Lower leg skin (tissue), 4 donors: ENCODE data around the gene KPNA3. TPM values are rescaled to one million over a fixed set of nuclear protein-coding genes. Genes with fewer than 3 reads are reported as not detected.

Experiments used
- DNase-seq, 2 donors: peaks; one replicate each; pipeline ENCODE4 v3.0.0-alpha.2; 2019; ENCODE audit warnings: low spot score in 2 of 2
- H3K4me3 ChIP-seq: fragments of 200-600 bp; sonication (generic); 2 replicates; pipeline ENCODE4 v1.5.1; 2017; ENCODE audit warnings: mild to moderate bottlenecking, low read depth; ENCODE audit not compliant: poor library complexity, severe bottlenecking
- POLR2A ChIP-seq, 2 donors: fragments of 450-650 bp; IDR thresholded peaks; one replicate each; pipeline ENCODE4 v1.6.1; 2016 to 2017; ENCODE audit warnings: antibody characterized with exemption in 2 of 2, mild to moderate bottlenecking in 1 of 2, moderate library complexity in 1 of 2
- WGBS, 2 donors: methylation state at CpG; one replicate each; pipeline ENCODE4 v1.1.5; 2018; 5-methylcytosine and 5-hydroxymethylcytosine counted together
- intact Hi-C: fragments of 100-400 bp; cut with DNase I; formaldehyde crosslinking; loops from one replicate; pipeline ENCODE4 v1.15.0; 2023; ENCODE audit warnings: low total_unique reads
- total RNA-seq, 4 donors: library from RNA; depleted of rRNA; stranded (reverse); fragments of >200 nt; gene quantifications; one replicate each; pipeline ENCODE4 v1.1.0, GENCODE V29; 2016
- TF ChIP-seq, protein P1 (sequence below), 3 donors: fragments of 450-650 bp; IDR thresholded peaks; one replicate each; pipeline ENCODE4 v1.5.1; 2016; ENCODE audit warnings: antibody characterized with exemption in 3 of 3, mild to moderate bottlenecking in 3 of 3, moderate library complexity in 2 of 3

Gene KPNA3
- total RNA-seq, 4 donors from 2014 or later, result 17.7 to 25.0 (median 24.8) TPM

DNA sequence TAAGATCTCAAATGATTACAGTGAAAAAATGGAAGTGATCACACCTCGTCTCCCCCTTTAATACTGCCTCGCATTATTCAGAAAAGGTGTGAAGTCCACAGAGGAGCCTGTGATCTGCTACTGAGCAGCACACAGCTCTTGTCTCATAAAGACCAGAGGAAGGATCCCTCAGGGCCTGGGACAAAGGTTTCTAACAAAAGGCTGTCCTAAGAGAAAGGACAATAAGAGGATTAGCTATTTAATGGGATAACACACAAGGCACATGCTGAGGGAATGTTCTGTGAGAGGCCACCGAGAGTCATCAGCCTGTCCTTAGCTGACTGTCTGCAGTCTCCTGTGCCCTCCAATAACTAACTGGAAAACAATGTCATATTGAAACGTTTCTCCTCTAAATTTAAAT lies 127.9 kb downstream of the KPNA3 start:
- H3K4me3 ChIP-seq, result no peak overlapping the region
- DNase-seq, result no peak
- intact Hi-C loops, result loop anchor here (10.0 kb wide), 1 partner anchor 180 kb away; no protein-coding TSS in a partner anchor
- TF ChIP-seq POLR2A (IDR thresholded peaks at IDR 0.05), result no peak
- TF ChIP-seq, protein P1, sequence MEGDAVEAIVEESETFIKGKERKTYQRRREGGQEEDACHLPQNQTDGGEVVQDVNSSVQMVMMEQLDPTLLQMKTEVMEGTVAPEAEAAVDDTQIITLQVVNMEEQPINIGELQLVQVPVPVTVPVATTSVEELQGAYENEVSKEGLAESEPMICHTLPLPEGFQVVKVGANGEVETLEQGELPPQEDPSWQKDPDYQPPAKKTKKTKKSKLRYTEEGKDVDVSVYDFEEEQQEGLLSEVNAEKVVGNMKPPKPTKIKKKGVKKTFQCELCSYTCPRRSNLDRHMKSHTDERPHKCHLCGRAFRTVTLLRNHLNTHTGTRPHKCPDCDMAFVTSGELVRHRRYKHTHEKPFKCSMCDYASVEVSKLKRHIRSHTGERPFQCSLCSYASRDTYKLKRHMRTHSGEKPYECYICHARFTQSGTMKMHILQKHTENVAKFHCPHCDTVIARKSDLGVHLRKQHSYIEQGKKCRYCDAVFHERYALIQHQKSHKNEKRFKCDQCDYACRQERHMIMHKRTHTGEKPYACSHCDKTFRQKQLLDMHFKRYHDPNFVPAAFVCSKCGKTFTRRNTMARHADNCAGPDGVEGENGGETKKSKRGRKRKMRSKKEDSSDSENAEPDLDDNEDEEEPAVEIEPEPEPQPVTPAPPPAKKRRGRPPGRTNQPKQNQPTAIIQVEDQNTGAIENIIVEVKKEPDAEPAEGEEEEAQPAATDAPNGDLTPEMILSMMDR (IDR thresholded peaks at IDR 0.05), result no peak
- 85 to 88% methylated on average over 4 of the region's 4 CpGs for whole genome bisulfite sequencing, 2 donors

DNA sequence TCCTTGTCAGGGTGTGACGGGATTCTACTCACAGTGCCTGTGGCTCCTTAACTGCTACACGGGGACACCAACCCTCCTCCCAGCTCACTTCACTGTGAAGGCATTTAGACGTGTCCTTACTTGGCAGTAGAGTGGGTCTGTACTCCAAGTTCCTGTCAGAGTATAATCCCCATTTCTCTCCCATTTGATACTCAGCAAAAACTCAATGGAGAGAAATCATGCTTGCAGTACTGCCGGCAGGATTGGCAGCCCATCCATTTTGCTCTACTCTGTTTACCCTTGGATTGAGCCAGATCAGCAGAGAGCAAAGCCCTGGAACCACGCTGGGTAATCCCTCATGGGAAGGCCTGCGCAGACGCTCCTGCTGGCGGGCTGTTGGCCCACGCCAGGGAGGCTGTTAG lies 135.2 kb downstream of the KPNA3 start:
- 80 to 88% methylated on average over 9 of the region's 9 CpGs for WGBS, 2 donors
- H3K4me3 ChIP-seq, result no peak overlapping the region
- DNase-seq, result no peak
- TF ChIP-seq, protein P1 (IDR thresholded peaks at IDR 0.05), result no peak
- TF ChIP-seq POLR2A (IDR thresholded peaks at IDR 0.05), result no peak
- intact Hi-C loops, result no loop called here

DNA sequence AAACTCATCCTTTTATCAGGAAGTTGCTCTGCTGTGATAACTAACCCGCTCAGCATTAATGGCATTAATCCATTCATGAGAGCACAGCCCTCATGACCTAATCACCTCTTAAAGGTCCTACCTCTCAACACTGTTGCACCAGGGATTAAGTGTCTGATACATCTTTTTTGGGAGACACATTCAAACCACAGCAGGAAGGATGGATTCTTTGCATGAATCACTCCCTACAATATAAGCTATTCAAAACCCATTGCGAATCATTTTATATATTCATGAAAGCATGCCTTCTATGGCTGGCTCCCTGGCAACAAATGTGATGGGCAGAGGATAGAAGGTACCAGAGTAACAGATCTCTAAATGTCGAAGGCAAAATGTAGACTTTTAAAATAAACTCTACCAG lies 136.6 kb downstream of the KPNA3 start:
- no peak for DNase-seq
- H3K4me3 ChIP-seq, result no peak overlapping the region
- TF ChIP-seq, protein P1 (IDR thresholded peaks at IDR 0.05), result no peak
- no peak for TF ChIP-seq POLR2A (IDR thresholded peaks at IDR 0.05)
- WGBS, 2 donors, result 90 to 91% methylated on average over 3 of the region's 3 CpGs
- intact Hi-C loops, result no loop called here

DNA sequence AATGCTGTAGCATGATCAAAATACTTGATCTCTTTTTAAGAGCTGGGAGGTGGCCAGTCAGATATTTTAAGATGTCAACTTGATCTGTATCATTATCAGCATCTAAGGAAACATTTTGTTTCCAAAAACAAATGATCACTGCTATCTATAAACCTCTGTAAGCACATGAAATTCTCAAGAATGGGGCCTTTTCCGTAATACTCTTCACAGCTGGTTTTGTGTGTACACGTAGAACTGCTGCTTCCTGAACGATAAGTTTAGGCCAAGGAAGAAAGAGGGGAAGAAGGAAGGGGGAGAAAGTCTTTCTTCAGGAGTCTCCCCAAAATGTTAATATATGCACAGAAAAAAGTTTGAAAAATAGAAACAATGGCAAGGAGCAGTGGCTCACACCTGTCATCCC lies 138.5 kb downstream of the KPNA3 start:
- TF ChIP-seq, protein P1 (IDR thresholded peaks at IDR 0.05), result no peak
- TF ChIP-seq POLR2A (IDR thresholded peaks at IDR 0.05), result no peak
- 83 to 86% methylated on average over 3 of the region's 3 CpGs for WGBS, 2 donors
- intact Hi-C loops, result no loop called here

DNA sequence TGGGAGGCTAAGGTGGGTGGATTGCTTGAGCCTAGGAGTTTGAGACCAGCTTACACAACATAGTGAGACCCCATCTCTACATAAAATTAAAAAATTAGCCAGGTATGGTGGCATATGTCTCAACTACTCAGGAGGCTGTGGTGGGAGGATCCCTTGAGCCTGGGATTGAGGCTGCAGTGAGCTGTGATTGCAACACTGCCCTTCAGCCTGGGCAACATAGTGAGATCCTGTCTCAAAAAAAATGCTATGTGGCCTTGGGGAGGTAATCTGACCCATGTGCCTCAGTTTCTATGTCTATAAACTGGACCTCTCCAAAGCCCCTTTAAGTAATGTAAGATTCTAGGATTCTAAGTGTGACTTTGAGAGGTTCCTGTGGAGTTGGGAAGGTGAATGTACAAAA lies 139.0 kb downstream of the KPNA3 start:
- intact Hi-C loops, result no loop called here
- DNase-seq, result no peak
- no peak for TF ChIP-seq POLR2A (IDR thresholded peaks at IDR 0.05)
- TF ChIP-seq, protein P1 (IDR thresholded peaks at IDR 0.05), result no peak
- H3K4me3 ChIP-seq, result no peak overlapping the region

More for the DNA sequence above, 138.5 kb downstream of the KPNA3 start:
- H3K4me3 ChIP-seq, result no peak overlapping the region
- no peak for DNase-seq
